COLO829 (cell line): ENCODE measurements around the gene BRINP1.
A peak's percentile ranks its signal among the peaks of the same experiment; 100 is the strongest.

Experiments used
- DNase-seq: peaks from one replicate; pipeline ENCODE4 v3.0.0; 2012; ENCODE audit warnings: low spot score

The BRINP1 gene, protein sequence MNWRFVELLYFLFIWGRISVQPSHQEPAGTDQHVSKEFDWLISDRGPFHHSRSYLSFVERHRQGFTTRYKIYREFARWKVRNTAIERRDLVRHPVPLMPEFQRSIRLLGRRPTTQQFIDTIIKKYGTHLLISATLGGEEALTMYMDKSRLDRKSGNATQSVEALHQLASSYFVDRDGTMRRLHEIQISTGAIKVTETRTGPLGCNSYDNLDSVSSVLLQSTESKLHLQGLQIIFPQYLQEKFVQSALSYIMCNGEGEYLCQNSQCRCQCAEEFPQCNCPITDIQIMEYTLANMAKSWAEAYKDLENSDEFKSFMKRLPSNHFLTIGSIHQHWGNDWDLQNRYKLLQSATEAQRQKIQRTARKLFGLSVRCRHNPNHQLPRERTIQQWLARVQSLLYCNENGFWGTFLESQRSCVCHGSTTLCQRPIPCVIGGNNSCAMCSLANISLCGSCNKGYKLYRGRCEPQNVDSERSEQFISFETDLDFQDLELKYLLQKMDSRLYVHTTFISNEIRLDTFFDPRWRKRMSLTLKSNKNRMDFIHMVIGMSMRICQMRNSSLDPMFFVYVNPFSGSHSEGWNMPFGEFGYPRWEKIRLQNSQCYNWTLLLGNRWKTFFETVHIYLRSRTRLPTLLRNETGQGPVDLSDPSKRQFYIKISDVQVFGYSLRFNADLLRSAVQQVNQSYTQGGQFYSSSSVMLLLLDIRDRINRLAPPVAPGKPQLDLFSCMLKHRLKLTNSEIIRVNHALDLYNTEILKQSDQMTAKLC

DNA sequence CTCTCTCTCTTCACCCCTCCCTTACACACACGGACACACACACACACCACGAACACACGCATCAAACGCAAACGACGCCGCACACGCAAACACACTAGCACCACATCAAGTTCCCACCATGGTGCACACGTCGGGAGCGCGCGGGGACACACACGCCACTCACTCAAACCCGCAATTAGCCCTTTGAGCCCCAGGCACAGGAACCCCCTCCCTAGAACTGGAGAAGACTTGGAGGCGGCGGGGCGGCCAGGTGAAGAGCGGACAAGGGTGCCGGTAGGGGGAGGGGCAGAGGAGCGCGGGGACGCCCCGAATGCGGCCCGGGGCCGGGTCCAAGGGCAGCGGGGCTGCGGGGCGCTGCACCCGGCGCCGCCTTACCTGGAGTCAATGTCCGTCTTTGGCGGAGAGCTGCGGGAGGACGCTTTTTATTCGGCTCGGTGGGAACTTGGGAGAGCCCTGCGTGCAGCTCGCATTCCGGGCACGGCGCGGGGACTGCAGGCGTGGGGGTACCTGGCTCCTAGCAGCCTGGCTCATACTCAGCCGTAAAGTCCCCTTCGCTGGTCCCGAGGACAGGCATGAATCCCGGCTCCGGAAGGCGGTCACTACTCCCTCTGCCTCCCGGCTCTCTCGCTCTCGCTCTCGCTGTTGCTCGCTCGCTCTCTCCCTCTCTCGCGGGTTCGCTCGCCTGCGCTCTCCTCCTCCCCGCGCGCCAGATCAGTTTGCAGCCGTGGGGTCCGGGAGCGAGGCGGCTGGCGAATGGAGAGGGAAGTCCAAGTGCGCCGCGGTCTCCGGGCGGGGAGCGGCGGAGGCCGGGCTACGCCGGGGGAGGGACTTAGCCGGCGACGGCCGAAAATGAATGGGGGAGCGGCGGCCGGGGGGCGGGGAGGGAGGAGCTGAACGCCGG is at the start of gene BRINP1:
TSS of gene BRINP1 (minus strand) at position 755 of the 901 bp plus-strand sequence. CDS start 56,080 bp downstream, outside the sequence.
- no peak for DNase-seq

DNA sequence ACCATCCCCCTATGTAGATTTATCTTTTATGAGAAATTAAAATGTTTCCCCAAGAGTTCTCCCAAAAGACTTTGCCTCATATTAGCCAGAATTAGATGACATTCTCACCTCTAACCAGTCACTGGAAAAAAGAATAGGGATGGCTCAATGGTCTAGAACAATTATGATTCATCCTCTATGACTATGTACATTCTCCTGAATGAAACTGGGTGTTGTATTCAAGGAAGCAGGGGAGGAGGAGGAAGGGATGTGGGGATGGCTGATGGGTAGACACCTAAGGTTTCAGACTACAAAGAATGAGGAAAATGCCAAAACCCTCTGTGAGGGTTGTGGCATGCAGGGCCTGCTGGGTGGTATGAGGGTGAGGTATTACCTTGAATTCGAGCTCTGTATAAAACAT is 49.5 kb upstream of the BRINP1 start:
- no peak for DNase-seq

DNA sequence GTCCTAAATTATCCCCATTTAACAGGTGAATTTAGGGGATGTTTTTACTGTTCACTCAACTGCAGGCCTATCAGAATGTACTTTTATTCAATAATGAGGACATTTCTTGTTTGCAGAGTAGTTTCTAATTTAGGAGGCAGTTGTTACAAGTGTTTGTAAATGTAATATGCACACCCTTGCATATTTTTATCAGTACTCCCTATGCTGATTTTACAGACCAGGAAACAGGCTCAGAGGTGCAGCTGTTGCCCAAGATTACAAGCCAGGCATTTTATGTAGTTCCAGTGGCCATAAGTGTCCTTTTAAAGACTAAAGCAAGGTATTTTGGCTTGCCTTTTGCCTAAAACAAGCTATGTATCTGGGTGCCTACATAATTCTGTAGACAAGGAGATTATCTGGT is 47.6 kb upstream of the BRINP1 start:
- no peak for DNase-seq

DNA sequence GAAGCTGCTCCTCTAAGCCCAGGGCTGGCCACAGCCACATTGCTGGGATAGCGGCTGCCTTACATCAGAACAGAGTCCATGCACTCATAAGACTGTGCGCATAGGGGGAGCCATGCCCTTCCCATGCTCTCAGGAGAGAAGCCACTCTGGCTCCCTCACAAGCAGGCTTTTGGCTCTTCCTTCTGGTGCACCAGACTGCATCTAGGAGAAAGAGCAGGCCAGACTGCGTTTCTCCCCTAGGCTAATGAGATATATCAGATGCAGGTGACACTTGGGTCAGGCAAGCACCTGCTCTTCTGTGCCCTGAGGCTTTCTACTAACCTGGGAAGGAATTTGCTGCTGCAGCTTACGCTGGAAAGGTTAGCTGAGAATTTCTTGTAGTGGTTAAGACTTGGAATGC is 43.2 kb upstream of the BRINP1 start:
- no peak for DNase-seq

DNA sequence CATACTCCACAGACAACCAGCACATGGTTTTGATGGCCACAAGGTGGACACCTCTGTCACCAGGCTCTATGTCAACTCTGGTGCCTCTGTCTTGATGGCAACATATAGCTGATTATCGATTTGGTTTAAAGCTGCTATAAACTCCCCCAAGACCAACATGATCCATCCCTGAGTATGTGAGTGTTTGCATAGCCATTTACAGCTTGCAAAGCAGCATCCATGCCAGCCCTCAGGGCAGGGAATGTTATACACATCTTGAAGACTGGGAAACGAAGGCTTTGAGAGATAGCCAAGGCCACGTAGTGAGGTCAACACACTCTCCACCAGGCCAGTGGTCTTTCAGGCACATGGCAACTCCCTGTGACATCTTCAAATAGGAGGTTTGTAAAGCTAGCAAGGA is 40.3 kb upstream of the BRINP1 start:
- no peak for DNase-seq

DNA sequence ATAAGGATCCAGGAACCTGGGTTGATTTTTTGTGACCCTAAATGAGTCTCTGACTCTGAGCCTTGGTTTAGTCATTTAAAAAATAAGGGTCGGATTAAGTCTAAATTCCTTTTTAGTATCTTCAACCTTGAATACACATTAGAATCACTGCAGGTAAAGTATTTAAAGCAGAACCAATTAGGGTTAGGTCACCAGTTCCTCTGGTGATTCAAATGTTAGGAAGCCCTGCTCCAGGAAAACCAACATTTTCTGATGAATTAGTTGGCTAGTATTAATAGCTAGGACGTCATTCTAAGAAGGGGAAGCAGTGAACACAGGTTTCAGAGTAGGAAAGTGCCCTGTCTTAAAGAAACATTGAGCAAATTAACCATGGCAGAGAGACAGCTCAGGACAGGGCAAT is 31.4 kb upstream of the BRINP1 start:
- DNase-seq: no peak

DNA sequence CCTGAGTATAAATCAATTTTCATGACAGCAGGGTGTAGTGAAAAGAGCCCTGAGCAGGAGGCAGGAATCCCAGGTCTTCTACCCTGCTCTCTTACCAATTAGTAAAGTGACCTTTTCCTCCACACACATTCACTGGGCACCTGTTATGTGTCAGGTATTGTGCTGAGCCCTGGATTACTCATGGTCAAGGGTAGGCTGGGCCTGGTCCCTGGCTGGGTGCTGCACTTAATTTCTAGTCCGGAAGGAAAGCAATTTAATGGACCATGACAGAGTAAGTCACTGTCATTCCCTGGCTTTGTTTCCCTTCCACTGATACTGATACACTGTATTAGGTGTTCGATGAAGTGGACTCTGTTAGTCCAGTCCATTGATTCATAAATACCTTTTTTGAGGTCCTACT is 29.1 kb upstream of the BRINP1 start:
- no peak for DNase-seq

DNA sequence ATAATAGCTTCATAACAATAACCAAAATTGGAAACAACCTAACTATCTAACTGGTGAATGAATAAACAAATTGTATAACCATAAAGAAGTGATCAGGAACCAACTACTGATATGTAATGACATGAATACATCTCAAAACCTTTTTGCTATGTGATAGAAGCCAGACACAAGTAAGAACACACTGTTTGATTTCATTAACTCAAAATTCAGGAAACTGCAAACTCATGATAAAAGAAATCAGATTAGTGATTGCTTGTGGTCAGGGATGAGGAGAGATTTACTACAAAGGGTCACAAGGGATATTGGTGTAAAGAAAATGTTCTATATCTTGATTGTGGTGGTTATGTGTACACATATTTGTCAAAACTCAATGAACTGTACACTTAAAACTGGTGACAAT is 22.6 kb upstream of the BRINP1 start:
- DNase-seq: no peak

DNA sequence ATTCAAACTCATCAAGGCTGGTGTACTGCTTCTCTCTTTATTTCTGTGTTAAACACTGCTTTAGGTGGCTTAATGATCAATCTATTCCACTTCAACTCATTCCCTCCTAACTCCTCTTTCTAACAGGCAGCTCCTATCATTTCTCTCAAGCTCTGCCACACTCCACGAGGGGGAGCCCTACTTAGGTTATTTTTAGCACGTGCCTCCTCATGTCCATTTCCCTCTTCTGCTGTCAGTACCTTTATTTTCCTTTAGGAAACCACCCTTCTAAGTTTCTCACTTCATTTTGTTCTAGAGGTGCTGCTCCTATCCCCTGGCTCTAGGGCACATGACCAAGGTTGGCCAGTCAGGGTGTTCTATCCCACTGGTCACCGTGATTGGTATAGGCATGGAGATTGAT is 6.7 kb upstream of the BRINP1 start:
- DNase-seq: no peak

DNA sequence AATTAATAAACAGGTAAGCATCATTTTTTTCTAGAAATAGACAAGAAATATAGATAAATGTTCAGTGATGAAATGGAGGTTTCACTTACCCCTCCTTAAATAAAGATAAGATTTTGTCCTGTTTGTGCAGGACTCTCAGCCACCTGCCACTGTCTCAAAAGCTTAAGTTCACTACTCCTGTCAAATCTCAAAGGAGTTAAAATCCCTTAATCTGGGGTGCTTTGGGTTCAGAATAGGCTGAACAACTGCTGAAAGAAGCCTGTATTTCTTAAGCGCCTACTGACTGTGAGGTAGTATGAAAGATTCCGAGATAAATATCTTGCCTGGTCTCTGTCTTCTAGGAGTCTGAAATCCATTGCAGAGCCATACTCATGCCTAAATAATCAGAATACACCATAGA is 3.7 kb upstream of the BRINP1 start:
- DNase-seq: no peak

DNA sequence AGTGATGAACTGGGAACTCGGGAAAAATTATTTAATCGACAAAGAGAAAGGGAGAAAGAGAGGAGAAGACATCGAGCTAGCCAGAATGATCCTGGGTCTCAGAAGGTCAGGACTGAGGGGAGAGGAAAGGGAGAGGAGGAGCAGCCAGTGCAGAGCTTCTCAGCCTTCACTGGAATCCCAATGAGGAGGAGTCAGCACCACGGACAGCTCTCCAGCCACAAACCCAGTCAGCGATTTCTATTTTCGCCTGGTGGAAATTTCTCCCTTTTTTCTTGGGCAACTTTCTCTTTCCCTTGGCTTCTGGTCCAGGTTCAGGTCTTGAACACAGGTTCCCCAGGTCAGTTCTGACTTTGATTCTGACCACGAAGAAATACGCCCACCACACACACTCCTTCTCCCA is 1.6 kb upstream of the BRINP1 start:
- peak; percentile 53 for DNase-seq

DNA sequence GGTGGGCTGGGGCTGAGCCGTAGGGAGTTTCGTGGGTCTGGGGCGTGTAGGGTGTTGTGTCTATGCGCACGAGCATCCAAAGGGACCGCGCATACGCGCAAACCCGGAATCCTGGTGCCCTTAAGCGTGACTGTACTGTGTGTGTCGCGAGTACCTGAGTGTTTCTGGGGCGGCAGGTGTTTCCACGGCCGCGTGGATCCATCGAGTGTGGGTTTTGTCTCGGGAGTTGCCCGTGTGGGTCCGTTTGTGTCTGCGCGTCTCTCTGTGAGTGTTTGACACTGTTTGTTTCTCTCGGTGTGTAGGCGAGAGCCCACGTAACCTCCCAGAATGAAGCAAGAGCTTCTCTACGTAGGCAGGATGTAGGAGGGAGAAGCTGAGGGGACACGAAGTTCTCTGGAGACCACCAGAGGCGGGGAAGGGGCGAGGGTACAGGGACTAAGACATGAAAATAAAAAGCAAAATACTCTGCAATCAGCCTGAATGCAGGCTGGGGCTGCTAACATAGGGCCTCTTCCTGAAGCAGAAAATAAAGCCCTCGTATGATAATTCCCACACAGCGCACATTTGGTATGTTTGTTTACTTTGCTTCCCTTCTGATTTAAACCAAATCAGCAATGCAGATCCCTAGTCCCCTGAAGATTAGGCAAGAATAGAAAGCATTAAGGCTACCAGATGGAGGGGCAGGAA is 588 bp upstream of the BRINP1 start:
- DNase-seq: no peak

DNA sequence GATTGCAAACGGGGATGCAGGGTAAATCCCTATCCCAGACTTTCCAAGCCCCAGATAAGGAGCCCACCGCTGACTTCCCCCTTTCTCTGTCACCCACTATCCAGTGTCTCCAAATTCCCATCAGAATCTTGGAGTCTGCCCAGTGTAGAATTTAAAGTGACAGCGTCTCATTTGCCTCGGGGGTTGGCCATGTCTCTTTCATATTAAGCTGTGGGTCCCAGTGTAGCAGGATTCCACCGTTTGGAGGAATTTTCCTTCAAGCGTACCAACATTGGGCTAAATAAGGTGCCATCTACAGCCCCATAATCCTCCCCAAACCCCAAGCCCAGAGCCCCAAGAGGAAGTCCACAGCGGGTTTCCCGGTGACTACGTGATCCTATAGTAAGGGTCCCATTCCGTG is 1.1 kb downstream of the BRINP1 start:
- no peak for DNase-seq

DNA sequence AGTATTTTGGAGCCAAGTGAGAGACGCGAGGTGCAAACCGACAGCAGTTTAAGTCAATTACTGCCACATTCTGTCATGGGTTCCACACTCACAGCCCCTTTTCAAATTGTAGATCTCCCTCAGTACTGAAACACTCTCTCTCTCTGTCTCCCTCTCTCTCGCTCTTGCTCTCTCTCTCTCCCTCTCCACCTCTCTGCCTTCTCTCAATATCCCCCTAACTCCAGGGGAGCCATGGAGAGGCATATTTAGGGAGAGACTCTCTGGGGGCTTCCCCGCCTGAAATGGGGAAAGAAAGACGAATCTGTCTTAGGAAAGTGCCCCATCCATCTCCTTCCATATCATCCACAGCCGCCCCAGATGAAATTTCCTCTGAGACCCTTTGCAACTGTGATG is 1.6 kb downstream of the BRINP1 start:
- DNase-seq: no peak

DNA sequence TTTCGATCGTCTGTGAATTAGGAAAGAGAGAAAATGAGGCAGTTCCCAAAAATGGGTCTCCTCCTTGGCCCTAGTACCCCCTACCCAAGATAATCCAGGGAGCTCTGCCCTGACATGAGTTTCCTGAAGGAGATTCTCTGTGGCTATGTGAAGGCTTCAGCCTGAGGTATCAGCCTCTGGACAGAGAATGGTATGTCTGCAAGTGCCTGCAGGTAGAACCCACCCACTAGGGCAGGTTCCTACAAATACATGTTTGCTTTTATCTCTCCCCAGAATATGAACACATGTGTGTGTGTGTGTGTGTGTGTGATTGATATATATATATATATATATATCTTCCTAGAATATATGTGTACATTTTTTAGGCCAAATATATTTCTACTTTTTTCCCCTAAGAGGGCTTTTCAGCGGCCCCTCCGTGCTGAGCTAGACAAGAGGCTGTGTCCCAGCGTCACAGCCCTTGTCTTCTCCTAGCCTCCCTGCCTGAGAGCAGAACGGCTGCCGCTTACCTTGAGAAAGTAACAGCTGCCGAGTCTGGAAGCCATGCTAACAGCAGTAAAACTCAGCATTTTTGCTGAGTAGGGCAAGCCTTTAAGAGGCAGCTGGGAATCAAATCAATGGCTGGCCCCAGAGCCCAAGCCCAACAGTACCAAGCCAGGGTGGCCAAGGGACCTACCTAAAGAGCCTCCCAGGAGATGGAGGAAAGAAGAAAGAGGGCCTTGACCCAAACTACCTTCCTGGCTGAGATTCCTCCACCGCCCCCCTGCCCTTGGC is 2.1 kb downstream of the BRINP1 start:
- DNase-seq: no peak

DNA sequence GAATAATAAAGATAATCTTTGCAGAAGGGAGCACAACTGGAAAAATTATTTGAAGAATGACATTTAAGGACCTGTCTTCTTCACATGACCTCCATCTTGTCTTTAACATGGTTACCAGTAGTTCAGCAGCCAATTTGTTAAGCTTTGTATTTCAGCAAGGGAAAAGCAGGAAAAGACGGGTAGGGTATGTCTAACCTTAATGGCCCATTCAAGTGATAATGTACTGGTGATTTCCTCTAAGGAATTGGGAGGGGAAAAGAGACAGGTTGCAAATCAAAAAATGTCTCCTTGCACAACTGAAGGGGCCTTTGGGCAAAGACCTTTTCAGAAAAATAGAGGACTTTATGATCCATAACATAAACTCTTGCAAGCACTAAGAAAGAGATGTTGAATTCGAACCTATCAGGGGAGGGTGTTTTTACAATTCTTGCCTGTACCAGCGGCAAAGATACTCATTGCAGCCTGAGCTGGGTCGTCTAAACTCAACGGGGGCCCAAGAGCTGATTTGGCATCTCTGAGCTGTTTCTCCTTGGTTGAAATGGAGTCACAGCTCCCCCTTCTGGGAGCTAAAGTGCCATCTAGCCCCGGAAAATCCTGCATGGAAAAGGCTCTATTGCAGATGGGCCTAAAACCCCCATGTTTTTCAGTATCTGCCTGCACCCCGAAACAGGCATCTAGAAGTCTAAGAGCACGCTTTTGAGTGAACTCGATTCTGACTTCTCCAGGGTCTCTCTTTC is 3.8 kb downstream of the BRINP1 start:
- DNase-seq: peak; percentile 8

DNA sequence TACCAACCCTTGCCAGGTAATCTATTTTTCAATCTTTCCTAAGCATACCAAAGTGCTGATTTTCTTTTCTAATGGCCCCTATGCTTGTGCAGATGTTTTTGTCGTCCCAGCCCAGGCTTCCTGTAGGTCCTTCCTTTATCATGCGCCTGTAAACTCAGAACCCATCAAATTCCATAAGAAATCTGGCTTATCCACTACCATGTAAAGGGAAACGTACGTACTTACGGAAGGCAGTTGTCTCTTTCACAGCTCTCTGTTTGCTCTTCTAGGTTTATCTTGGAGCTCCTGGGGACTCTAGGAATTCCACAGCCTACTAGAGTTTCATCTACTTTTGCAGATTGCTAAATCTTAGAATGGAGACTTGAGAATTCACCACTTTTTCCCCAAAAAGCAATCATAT is 9.0 kb downstream of the BRINP1 start:
- no peak for DNase-seq

DNA sequence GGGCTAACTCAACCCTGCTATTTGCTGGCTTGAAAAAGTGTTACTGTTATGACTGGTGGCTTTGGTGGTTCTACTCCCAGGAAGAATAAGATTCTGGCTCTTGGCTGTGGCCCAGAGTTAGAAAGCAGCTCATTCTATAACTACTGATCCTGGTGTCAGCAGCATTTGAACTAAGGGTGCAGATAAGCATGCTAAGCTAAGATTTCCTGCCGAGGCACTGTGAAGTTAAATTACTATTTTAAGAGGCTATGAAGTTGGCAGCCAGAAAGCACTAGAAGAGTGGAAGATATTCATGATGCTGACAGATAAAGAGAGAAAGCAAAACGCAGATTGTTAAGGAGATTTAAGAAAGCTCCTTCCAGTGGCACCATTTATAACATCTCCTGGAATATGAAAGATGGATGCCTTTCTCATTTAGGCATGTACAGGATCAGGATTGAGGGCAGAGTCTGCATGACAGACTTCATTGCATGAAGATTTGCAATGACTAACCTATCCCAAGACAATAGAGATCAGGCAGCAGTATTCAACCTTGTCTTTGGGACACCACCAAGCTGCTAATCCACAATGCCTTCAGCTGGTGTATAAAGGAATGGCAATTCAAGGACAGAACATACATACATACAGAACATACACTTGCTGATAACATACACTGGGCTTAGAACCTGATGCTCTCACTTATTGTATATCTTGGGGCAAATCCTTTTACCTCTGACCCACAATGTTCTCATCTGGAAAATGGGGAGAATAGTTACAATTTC is 11.7 kb downstream of the BRINP1 start:
- DNase-seq: no peak

DNA sequence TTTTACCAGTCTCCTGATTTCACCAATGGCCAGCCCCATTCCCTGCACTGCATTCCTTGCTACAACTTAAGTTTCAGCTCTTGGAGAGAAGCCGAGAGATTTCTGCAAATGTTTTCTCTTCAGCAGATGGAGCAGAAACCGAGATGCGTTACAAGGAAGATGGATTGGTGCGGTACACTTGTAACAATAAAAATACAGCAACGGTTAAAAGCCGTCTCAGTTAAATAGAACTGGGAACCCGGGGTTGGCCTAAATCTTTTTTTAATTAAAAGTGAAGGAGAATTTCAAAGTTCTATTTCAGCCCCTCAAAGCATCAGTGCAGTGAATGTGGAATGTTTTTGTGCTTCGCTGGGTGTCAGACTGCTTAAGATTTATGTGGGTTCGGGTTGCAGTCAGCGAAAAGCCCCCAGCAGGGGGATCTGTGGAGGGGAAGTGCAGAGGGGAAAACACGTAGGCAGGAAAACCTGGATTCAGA is 19.8 kb downstream of the BRINP1 start:
- no peak for DNase-seq
